GM18520 (cell line): ENCODE results near the gene RPL32.
"Not testable (repeated sequence)": the region's sequence is repeated elsewhere in the genome, so short reads cannot be mapped to it uniquely, and the experiment has no call there.

Experiments
- ATAC-seq: cut with Tn5 transposase; IDR thresholded peaks from one replicate; pipeline ENCODE4 v1.9.1; 2021; ENCODE audit not compliant: unreplicated experiment

The RPL32 gene

DNA sequence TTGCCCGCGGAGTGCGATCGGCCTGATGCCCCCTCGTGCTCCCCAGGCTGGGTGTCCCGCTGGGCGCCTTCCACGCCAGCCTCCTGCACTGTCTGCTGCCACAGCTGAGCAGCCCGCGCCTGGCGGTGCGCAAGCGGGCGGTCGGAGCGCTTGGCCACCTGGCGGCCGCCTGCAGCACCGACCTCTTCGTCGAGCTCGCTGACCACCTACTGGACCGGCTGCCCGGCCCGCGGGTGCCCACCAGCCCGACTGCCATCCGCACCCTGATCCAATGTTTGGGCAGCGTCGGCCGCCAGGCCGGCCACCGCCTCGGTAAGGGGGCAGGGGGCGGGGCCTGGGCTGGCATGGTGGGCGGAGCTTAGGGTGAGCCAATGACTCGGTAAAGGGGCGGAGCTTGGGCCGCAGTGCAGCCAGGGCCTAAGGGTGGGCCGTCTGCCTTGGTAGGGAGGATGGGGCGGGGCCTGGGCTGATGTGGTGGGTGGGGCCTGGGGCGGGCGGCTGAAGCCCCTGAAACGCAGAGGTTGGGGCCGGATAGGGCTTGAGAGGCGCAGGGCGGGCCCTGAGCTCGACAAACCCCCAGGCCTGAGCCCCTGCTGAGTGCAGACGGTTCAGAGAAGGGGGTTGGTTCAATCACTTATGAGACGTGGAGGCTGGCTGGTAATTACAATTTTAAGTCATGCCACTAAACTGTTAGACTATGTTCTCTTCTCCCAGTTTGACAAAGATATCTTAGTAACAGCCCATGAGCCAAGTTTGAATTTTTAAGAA, 31.2 kb downstream of the RPL32 start:
- peak; percentile 87 for ATAC-seq

DNA sequence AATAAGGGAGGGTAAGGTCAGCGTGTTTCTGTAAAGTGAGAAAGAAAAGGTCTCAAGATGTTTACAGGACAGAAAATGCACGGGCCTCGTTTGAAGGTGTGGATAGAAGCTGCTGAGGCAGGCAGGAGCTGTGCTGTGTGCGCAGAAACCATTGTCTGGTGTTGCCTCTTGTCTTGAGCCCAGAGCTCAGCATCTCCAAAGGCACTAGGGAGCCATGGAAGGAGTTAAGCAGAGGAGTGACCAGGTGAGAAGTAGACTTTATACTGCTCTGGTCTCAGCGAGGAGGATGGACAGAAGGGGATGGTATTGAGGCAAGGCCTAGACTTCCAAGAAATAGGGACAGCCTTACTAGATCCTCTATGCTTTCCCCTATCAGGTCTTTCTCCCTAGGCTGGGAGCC, 31.9 kb downstream of the RPL32 start:
- no peak for ATAC-seq

DNA sequence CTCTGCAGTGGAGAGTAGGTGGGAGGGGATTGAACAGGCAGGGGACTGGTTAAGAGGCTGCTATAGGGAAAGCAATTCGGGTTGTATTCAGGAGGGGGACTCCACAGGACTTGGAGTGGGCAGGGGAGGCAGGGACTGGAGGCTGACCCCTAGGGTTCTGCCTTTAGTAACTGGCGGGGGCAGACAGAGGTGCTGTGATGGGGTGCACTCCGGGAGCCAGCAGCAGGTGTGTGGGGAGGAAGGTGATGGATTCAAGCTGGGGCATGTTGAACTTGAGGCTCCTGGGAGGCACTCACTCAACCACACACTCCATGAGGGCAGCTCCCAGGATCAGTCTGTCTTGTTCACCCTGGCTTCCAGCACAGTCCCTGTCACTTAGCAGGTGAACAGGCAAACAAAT, 32.4 kb downstream of the RPL32 start:
- no peak for ATAC-seq

DNA sequence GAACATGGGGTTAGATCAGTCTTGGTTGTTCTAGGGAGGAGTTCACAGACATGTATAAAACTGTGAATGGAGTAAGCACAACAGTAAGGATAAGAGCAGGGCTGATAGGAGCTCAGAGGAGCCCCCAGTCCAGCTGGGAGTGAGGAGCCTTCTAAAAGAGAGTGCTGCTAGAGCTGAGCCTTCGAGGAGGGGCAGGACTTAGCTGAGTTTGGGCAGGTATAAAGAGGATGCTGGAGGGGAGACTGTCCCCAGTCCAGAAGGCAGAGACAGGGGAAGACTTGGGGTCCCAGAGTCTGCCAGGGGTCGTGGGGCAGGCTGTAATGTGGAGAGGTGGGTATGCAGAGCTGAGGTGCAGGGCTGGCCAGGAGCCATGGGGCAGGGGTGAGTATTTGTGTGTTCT, 32.8 kb downstream of the RPL32 start:
- no peak for ATAC-seq

DNA sequence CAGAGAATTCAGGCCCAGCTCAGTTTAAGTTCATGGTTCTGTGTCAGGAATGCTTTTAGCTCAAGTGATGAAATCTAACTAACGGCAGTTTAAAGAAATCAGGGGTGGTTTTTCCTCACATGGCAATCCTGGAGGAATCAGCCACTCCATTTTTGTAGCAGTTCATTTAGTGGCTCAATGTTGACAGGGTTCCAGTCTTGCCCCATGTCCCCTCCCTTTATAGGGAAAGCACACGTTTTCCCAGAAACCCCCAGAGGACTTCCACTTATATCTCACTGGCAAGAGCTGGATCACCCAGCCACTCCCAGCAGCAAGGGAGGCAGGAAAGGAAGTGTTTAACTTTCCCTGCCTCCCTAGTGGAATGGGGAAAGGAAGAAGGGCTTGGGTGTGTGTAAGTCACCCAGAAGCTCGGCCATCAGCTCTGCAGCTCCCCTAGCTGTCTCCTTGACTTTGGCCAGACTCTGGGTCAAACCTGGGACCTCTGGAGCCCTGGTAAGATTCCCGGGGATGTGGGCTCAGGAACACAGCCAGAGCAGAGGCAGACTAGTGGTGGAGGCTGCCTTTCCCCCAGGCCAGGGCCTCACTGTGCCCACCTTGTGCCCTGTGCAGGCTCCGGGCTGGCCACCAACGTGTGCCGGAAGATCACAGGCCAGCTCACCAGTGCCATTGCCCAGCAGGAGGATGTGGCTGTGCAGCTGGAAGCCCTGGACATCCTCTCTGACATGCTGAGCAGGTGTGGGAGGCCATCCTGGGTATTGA, 33.6 kb downstream of the RPL32 start:
- ATAC-seq: no peak

DNA sequence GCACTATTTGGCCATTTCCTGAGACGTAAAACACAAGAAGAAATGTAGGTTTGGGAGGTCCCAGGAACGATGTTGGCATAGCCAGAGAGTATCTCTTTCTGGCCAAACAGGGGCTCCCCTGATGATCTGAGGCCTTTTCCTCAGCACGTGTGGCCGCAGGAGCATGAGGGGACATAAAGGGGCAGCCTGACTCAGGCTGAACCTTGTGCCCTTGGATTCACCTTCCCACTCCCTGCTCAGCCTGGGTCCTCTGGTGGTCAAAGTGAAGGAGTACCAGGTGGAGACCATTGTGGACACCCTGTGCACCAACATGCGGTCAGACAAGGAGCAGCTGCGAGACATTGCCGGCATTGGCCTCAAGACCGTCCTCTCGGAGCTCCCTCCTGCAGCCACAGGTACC, 34.3 kb downstream of the RPL32 start:
- no peak for ATAC-seq

DNA sequence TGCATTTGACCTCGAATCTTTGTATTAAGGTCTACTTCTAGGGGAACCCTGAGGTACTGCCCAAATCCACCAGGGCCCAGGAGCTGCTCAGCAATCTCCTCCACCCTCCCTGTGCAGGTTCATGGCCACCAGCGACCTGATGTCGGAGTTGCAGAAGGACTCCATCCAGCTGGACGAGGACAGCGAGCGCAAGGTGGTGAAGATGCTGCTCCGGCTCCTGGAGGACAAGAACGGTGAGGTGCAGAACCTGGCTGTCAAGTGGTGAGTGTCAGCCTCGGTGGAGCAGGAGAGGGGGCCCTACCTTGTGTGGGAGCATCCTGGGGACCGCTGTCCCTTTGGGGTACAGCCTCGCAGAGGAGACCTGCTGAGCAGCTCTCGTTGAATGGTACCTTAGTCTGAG, 38.0 kb downstream of the RPL32 start:
- no peak for ATAC-seq

DNA sequence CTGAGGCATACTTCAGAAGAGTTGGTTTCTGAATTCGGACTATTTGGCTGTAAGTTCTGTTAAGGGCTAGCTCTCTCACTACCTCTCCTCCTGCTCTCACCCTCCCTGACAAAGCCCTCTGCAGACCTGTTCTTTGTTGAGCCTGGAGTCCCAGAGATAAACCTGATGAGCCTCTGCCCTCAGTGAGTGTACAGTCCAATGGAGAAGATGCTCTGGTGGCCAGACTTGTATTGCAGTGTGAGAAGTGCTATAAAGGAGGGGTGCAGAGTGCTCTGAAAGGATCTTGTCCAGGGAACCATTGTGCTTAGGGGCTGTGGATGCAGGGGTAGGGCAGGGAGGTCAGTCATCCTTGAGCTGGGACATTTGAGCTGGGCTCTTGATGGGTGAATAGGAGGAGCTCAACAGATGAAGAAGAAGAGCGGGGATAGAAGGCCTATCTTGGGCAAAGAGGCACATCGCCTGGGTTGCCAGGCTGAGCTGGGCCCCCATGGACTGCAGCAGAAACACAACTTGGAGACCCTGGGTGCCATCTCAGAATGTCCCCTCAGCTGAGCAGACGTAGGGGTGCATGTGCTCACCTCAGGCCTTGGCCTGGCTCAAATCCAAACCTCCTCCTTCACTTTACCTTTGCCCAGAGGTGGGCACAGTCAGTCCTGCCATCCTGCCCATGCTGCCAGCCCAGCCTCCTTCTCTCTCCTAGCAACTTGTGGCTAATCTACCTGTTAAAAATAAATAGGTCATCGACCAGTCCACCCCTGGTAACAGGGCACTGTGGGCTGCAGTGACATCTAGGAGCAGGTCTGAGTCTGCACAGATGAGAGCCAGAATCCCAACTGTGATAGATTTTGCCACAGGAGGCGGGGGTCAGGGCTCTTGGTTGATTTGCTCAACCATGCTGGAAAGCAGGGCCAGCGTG, 41.6 kb downstream of the RPL32 start:
- ATAC-seq: no peak

DNA sequence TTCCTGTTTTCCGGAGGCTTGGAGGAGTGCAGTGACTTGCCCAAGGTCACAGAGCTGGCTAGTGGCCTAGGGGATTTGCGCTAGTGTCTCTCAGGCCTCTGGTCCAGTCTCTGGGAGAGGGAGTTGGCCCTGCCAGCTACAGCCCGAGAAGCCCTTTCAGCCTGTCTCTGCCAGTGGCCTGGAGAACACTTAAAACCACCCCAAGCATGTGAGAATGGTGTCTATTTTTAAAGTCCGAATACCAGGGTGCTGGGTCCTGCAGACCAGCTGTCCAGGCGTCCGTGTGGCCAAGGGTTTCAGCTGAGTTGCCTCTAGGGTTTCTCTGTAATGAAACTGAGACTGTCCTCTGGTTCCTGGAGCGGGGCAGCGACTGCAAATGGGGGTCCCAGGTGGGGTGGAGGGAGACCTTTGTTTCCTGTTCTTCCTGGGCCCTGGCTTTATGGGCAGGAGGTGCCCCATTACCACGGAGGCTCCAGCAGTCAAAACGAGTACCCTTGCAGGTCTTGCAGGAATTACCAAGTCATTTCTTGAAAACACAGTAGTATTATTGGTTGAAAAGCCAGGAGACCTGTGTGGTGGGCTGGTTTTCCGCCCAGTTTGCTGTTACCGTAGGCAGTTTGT, 42.7 kb downstream of the RPL32 start:
- no peak for ATAC-seq

DNA sequence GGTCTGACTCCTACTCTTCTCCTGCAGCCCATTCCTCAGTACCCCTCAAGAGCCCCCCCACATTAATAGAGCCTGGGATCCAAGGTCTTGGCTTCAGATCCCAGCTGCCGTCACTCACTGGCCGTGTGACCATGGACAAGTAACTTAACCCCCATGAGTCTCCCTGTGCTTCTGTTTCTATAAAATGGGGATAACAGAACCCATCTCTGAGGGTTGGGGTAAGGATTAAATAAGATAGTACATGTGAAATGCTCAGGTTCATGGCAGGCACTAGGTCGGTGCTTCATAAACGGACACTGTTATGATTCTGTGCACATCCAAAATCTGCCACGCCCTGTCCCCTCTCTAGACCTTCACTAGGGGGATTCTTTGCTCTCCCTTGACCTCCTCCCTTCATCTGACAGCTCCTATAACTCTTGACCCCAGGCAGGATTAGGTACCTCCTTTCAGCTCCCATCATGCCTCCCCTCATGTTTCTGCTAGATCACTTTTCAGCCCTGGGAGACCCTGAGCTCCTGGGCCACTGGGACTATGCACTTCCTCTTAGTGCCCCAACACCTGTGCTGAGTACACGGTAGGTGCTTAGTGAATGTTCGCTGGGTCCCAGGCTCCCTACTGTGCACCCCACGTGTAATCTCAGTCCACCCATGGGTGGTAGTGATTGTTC, 43.3 kb downstream of the RPL32 start:
- ATAC-seq: no peak

DNA sequence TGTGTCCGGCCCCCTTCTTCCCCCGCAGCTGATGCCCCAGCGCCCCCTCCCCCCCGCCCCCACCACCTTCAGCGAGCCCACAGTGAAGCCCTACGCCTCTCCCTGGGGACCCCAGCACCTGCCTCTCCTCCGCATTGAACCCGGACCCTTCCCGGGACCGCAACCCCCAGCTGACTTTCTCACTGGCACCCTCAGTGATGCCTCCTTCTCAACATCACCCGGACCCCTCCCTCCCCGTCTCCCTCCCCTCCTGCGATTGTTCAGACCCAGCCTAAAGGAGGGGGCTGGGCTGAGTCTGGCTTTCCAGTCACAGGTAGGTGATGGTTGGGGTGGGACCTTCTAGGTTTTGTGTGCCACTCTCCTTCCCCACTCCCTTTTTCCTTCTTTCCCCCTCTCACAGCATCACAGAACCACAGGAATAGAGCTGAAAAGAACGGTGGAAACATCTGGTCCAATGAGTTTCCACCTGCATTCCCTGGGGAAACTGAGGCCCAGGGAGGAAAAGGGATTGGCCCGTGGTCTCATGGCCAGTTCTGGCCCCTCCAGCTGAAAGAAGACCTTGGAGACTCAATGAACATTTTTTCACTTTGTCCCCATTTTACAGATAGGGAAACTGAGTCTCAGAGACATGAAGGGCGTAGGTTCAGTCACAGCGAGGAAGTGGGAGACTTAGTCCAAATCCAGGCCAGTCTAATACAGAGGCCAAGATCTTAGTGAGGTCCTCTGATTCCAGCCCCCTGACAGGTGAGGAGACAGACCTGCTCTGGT, 44.1 kb downstream of the RPL32 start:
- ATAC-seq: no peak

DNA sequence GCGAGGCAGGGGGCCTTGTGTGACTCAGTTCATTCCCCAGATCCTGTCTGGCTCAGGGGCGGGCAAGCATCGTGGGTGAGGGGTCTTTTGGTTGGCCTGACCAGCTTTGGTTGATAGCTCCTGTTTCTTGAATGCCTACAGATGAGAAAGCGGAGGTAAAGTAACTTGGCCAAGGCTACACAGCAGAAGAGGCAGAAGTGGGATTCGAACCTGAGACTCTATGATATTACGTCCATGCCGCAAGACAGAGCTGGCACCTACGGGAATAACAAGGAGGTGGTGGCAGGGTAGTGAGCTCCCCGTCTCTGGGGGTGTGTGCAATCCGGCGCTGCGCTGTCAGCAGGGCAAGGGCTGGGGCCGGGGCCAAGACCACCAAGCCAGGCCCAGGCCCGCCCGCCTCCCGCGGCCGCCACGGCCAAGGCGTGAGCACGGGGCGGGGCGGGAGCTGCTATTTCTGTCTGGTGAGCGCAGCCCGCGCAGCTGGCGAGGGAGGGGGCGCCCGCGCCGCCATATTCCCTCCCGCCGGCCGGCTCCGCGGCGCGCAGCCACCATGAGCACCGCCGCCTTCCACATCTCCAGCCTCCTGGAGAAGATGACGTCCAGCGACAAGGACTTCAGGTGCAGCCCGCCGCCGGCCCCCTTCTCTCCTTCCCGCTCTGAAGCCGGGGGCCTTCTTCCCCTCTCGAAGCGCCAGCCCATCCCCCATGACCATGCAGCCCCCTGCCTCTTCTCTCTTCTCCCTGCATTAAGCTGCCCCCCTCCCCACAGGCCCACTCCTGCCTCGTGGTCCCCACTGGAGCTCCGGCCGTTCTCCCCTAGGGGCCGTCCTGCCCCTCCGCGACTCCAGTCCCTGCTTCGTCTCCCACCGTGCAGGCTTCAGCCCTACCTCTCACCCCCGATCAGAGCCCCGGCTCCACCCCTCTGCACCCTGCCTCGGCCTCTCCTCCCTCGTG, 44.9 kb downstream of the RPL32 start, which contains the start of gene CAND2:
CAND2 (plus strand) TSS at position 510 of the 953 bp plus-strand sequence; CDS start at position 551, 41 bp downstream.
- no peak for ATAC-seq

DNA sequence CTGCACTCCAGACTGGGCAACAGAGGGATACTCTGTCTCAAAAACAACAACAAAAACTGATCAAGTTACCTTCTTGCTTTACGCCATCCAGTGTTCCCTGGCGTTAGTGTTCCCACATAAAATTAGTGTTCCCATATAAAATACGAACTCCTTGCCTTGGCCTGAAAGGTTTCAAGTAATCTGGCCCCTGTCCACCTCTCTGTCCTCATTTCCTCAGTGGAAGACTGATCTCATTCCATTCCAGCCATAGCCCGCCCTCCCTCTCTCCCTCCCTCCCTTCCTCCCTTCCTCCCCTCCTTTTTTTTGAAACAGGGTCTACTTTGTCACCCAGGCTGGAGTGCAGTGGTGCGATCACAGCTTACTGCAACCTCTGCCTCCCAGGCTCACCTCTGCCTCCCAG, 47.7 kb downstream of the RPL32 start:
- ATAC-seq: no peak

DNA sequence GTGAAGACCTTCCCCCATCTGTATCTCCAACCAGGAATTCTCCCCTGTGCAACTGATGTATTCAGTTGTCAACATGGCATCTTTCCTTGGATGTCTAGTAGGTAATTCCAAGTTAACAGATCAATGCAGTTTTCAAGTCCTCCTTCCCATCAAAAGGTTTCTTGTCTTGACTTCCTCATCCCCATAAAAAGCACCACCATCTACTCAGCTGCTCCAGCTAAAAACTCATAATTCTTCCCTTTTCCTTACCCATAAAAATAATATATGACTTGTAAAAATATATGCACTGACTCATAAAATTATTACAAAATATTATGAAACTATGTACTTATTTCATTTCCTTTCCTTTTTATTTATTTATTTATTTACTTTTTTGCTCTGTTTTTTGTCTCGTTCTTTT, 49.9 kb downstream of the RPL32 start:
- ATAC-seq: no peak

DNA sequence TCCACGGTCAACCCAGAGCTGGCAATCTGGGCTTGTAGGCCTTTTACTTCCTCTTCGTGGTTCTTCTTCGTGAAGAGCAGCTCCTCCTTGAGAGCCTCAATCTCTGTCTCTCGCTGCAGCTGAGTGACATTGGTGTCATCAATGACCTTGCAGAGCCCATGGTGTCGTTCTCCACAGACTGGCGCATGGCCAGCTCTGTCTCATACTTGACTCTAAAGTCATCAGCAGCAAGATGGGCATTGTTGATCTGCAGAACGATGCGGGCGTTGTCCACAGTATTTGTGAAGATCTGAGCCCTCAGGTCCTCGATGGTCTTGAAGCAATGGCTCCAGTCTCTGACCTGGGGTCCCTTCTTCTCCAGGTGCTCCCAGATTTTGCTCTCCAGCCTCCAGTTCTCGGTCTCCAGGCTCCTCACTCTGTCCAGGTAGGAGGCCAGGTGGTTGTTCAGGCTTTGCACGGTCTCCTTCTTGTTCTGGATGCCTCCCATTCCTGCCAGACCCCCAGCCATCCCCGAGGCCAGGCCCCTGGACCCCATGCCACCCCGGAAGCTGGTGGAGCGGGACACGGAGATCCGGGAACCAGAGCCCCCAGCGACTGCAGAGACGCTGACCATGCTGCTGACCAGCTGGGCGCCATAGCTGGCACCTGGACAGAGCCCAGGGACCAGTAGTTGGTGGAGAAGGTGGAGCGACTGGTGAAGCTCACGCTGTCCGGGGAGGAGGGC, 53.2 kb downstream of the RPL32 start:
- ATAC-seq: not testable (repeated sequence)

DNA sequence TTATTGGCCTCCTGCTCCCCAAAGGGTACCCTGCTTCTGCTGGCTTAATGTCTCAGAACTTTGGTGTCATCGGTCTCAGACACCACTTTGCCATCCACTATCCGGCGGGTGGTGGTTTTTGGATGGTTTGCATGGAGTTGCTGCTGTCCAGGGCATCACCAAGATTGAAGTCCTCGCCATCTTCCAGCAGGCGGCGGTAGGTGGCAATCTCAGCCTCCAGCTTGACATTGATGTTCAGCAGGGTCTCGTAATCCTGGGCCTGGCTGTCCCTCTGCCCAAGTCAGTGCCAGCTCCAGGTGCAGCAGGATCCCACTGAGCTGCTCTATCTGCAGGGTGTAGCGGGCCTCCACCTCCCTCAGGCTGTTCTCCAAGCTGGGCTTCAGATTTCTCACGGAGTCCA, 54.0 kb downstream of the RPL32 start:
- not testable (repeated sequence) for ATAC-seq

DNA sequence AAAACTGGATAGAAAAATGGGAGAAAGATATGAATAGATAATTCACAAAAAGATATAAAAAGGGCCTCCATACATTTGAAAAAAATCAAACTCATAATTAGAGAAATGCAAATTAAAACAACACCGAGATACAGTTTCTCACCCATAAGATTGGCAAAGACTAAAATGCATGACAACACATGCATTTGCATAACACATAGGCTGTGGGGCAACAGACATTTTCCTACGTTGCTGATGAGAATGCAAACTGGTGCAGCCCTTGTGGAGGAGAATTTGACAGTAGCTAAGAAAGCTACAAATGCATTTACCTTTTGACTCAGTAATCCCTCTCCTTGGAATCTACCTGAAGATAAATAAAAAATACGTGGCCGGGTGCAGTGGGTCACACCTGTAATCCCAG, 56.3 kb downstream of the RPL32 start:
- no peak for ATAC-seq
